Activated CD8-positive, alpha-beta memory T cell treated with anti-CD3 and anti-CD28 coated beads, Interleukin-2, amount 50 U/mL, for 4 hours (primary cell): ENCODE data around the gene KRTAP4-4.
"Not testable (repeated sequence)": the region's sequence is repeated elsewhere in the genome, so short reads cannot be mapped to it uniquely, and the experiment has no call there.

Experiments
- DNase-seq: peaks from one replicate; pipeline ENCODE4 v3.0.0-alpha.2; 2020

KRTAP4-4 gene

GRCh38 chr17:41160648-41161047, at the start of gene KRTAP4-4:
Gene KRTAP4-4 (minus strand): TSS chr17:41160748. CDS start chr17:41160691, 57 bp downstream.
- DNase-seq = no peak

DNA sequence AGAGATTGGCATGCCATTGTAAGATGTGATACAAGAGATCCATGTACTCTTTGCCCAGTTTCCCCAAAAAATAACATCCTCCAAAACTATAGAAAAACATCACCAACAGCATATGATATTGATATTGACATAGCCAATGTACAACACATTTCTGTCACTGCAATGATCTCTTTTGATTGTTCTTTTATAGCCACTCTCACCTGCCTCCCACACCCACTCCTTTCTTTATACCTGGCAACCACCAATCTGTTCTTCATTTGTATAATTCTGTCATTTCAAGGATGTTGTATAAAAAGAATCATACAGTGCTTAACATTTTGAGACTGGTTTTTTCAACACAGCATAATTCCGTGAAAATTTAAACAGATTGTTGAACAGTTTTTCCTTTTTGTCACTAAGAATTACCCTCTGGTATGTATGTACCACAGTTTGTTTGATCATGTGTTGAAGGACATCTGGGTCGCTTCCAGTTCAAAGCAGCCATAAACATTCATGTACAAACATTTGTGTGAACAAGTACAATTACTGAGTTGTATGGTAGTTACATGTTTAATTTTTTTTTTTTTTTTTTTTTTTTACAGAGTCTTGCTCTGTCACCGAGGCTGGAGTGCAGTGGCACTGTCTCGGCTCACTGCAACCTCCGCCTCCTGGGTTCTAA, 39.0 kb upstream of the KRTAP4-4 start:
- no peak for DNase-seq

GRCh38 chr17:41196068-41196467, 35.5 kb upstream of the KRTAP4-4 start:
- DNase-seq = no peak

- DNase-seq = no peak
These were observed 29.8 kb upstream of the KRTAP4-4 start for GRCh38 chr17:41190328-41190727.

DNA sequence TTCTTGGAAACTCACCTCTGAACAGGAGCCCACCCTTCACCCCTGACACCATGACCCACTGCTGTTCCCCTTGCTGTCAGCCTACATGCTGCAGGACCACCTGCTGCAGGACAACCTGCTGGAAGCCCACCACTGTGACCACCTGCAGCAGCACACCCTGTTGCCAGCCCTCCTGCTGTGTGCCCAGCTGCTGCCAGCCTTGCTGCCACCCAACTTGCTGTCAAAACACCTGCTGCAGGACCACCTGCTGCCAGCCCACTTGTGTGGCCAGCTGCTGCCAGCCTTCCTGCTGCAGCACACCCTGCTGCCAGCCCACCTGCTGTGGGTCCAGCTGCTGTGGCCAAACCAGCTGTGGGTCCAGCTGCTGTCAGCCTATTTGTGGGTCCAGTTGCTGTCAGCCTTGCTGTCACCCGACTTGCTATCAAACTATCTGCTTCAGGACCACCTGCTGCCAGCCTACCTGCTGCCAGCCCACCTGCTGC, 29.3 kb upstream of the KRTAP4-4 start, which contains the start of gene KRTAP9-1:
KRTAP9-1 (plus strand) TSS at position 51 of the 482 bp plus-strand sequence; CDS start at position 51, 0 bp downstream.
- not testable (repeated sequence) for DNase-seq

GRCh38 chr17:41186872-41187271, 26.3 kb upstream of the KRTAP4-4 start:
- no peak for DNase-seq

DNA sequence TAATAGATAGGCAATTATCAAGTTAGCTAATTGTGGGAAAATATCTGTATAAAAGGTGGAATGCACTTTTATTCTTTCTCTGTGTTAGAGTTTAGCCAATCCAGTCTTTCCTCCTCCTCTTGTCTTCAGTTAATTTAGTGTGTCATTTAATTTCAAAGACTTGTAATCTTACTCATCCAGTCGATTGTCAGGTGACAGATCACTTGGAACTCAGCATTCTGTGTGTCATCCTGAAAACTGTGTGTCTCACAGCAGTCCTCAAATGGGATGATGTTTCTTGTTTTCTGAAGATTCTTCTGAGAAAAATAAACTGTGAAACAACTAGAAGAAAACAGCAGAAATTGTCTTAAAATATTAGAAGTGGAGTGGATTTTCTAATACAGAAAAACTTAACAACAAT, 24.5 kb upstream of the KRTAP4-4 start:
- DNase-seq = no peak

GRCh38 chr17:41184480-41184961, 24.0 kb upstream of the KRTAP4-4 start, which contains the start of gene KRTAP4-1:
Gene KRTAP4-1 (minus strand): TSS chr17:41184911. CDS start chr17:41184854, 57 bp downstream.
- DNase-seq = no peak

- no peak for DNase-seq
These were observed 18.5 kb upstream of the KRTAP4-4 start for GRCh38 chr17:41178843-41179616.

GRCh38 chr17:41178341-41178740, 17.8 kb upstream of the KRTAP4-4 start:
- DNase-seq = no peak

DNA sequence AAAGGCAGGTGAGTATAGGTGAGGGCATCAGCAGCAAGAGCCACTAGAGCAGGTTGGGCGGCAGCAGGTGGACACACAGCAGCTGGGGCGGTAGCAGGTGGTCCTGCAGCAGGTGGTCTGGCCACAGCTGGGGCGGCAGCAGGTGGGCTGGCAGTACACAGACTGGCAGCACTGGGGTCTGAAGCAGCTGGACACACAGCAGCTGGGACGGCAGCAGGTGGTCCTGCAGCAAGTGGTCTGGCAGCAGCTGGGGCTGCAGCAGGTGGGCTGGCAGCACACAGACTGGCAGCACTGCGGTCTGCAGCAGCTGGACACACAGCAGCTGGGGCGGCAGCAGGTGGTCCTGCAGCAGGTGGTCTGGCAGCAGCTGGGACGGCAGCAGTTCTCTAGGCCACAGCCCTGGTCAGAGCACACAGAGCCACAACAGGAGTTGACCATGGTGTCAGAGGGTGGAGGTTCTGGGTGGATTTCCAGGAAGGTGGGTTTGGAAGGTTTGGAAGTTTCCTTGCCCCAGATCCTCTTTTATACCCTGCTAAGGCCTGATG, 17.3 kb upstream of the KRTAP4-4 start, which contains the start of gene KRTAP4-2:
KRTAP4-2 (minus strand) TSS at position 495 of the 545 bp plus-strand sequence; CDS start at position 438, 57 bp downstream.
- no peak for DNase-seq

DNA sequence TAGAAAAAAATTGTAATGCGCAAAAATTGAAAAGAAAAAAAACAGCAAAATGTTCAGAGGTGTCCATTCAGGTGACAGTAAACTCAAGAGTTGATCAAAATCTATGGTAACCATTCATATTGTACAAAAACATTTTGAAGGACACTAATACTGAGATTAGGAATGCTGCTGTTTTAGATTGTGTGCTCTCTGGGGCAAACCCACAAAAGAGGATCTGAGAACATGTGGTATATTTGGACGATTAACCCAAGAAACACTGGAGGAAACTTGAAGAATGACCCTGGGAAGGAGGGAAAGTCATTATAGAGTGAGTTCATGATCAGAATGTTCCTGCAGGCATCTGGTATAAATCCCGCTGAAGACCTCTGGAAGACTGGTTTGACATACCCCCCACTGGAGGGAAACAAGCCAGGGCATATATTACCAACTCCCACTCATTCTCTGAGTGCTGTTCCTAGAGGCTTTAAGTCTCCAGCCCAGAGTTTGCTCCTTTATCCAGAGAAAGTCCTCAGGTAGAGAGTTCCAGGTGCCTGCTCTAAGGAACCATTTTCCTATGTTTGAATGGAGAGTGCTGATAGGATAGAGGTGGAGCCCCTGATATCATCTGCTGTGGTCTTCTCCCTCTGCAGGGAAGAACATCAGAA, 16.3 kb upstream of the KRTAP4-4 start:
- DNase-seq = no peak

GRCh38 chr17:41171886-41172285, 11.3 kb upstream of the KRTAP4-4 start:
- DNase-seq = no peak

DNA sequence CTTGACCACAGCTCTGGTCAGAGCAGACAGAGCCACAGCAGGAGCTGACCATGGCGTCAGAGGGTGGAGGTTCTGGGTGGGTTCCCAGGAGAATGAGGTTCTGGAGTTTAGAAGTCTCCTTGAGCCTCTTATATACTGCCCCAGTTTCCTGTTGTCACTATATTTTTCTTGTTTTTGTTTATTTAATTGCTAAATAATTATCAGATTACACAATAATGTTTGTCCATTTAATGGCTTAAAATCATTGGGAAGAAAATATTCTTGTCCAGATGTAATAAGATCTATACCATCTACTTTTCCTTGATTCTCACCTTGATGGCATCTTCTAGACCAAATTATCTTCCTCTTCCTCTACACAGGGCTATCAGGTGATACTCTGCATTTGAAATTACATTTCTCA, 7.6 kb upstream of the KRTAP4-4 start, which contains the start of gene KRTAP4-3:
KRTAP4-3 (minus strand) TSS at position 101 of the 400 bp plus-strand sequence; CDS start at position 52, 49 bp downstream.
- DNase-seq = no peak

DNA sequence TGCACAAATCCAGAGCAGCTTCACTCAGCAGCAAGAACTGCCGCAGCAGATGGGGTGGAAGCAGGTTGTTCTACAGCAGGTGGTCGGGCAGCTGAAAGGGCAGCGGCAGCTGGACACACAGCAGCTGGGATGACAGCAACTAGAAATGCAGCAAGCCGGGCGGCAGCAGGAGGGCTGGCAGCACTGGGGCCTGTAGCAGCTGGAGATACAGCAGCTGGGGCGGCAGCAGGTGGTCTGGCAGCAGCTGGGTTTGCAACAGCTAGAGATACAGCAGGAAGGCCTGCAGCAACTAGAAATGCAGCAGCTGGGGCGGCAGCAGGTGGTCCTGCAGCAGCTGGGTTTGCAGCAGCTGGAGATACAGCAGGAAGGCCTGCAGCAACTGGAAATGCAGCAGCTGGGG, 7.0 kb upstream of the KRTAP4-4 start:
- DNase-seq = no peak

GRCh38 chr17:41163828-41164227, 3.3 kb upstream of the KRTAP4-4 start:
- DNase-seq = no peak

DNA sequence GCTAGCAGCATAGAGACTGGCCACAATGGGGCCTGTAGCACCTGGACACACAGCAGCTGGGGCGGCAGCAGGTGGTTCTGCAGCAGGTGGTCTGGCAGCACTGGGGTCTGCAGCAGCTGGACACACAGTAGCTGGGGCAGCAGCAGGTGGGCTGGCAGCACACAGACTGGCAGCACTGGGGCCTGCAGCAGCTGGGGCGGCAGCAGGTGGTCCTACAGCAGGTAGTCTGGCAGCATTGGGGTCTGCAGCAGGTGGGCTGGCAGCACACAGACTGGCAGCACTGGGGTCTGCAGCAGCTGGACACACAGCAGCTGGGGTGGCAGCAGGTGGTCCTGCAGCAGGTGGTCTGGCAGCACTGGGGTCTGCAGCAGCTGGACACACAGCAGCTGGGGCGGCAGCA, 358 bp downstream of the KRTAP4-4 start:
- not testable (repeated sequence) for DNase-seq

GRCh38 chr17:41153856-41154255, 6.7 kb downstream of the KRTAP4-4 start:
- no peak for DNase-seq

- DNase-seq = no peak
These were observed 9.0 kb downstream of the KRTAP4-4 start for GRCh38 chr17:41151525-41151924.

DNA sequence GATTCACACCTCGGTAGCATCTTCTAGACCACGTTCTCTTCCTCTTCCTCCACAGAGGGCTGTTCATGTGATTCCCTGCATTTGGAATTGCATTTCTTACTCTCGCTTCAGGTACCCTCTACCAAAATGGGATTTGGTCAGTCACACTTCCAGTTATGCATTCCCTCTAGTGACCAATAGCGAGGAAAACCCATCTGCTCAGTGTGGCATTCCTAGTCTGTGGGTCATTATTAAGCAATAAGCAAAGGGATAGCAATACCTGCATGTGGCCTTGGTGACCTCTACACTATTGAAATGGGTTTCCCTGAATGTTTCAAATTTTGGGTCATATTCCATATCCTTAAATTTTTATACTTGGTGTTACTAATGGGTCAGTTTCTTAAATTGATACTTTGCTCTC, 10.5 kb downstream of the KRTAP4-4 start:
- no peak for DNase-seq

DNA sequence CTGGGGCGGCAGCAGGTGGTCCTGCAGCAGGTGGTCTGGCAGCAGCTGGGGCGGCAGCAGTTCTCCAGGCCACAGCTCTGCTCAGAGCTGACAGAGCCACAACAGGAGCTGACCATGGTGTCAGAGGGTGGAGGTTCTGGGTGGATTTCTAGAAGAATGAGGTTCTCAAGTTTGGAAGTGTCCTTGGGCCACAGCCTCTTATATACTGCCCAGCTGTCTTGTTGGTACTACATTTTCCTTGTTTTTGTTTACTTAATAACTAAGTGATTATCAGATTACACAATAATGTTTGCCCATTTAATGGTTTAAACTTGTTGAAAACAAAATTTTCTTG, 10.9 kb downstream of the KRTAP4-4 start, which contains the start of gene KRTAP4-5:
KRTAP4-5 (minus strand) TSS at position 174 of the 334 bp plus-strand sequence; CDS start at position 116, 58 bp downstream.
- DNase-seq = no peak

DNA sequence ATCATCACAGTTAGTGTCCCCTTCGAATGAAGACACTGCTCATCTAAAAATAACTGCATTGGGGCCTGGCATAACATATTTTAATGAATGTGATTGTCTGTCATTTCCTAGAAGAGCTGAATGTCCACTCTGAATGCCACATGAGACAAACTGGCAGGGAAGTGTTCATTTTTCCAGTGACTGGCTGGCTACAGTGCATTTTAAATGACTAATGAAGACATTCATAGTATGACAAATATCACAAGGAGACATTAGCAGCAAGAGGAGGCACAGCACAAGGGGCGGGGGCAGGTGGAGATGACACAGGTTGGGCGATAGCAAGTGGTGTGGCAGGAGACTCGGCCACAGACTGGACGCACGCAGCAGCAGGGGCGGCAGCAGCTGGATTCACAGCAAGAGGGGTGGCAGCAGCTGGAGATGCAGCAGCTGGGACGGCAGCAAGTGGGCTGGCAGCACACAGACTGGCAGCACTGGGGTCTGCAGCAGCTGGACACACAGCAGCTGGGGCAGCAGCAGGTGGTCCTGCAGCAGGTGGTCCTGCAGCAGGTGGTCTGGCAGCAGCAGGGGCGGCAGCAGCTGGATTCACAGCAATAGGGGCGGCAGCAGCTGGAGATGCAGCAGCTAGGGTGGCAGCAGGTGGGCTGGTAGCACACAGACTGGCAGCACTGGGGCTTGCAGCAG, 11.4 kb downstream of the KRTAP4-4 start:
- not testable (repeated sequence) for DNase-seq
